T47D (cell line): ENCODE measurements around the gene SLC8A1.

Experiments used
- DNase-seq, 2 experiments: peaks; one replicate each; pipeline versions ENCODE4 v3.0.0 to v3.0.0-alpha.2; 2011 to 2012; ENCODE audit warnings: low read depth in 1 of 2, low spot score in 1 of 2
- JUND ChIP-seq: IDR thresholded peaks from 2 replicates; pipeline ENCODE4 v1.6.1; 2012; ENCODE audit warnings: low read depth
- in situ Hi-C: cut with HindIII; loops from 2 replicates; pipeline ENCODE4 v1.10.0; 2016; ENCODE audit warnings: low sequenced_read_pairs, low pct_unique_long_range_greater_than_20kb

SLC8A1 gene

GRCh38 chr2:40123326-40123725 is 328.6 kb downstream of the SLC8A1 start:
- DNase-seq: no peak
- in situ Hi-C loops: no loop called here
- TF ChIP-seq JUND: no peak

DNA sequence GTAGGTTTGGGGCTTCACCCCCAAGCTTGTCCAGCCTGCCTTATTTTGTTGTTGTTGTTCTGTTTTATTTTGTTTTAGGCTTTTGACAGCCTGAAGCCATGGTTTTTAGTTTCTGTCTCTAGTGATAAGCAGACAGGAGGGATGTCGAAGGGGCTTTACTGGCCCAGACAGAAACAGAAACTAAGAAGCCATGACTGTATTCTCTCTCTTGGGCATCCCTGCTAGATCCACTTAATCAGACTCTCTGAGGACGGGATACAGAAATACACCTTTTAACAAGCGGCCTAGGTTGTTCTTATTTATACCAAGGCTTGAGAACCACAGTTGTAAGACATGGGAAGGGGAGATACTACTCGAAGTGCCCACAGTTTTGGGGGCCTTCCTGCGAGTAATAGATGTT is 330.9 kb downstream of the SLC8A1 start:
- no peak for TF ChIP-seq JUND
- in situ Hi-C loops: no loop called here
- DNase-seq: no peak

DNA sequence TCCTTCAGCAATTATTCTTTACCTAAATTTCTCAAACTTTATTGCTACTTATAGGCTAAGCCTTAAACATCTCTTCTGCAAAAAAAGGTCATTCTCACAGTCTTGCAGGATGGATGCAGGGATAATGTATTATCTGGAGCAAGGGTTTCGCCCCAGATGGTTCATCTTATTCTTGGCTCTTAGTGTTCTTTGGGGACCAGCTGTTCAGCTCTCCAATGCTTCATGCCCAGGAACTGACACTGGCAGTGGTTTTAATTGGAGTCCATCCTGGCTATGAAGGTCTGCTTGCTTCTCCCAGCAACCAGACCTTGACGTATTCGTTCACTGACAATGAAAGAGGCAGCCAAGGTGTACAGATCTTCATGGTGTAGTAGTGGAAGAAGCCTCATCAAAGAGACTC is 331.9 kb downstream of the SLC8A1 start:
- no peak for DNase-seq
- in situ Hi-C loops: no loop called here
- TF ChIP-seq JUND: no peak

GRCh38 chr2:40118622-40119021 is 333.3 kb downstream of the SLC8A1 start:
- in situ Hi-C loops: no loop called here
- no peak for TF ChIP-seq JUND

GRCh38 chr2:40115894-40116293 is 336.0 kb downstream of the SLC8A1 start:
- no peak for TF ChIP-seq JUND
- in situ Hi-C loops: no loop called here
- DNase-seq: no peak

More at GRCh38 chr2:40118622-40119021, 333.3 kb downstream of the SLC8A1 start:
- no peak for DNase-seq

DNA sequence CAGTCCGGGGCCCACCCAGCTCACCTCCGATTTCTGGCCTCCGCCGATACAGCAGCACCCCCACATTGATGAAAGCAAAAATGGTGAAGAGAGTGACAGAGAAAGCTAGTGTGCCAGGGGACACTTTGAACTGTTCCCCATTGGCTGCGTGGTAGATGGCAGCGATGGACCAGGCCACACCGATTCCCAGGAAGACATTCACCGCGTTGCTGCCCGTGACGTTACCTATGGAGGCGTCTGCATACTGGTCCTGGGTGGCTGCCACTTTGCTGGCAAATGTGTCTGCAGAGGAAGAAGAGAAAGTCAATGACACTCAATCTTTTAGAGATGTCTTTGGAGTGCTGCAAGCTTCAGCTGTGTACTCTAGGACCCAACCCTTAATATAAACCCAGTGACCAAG is 336.5 kb downstream of the SLC8A1 start:
- in situ Hi-C loops: no loop called here
- no peak for TF ChIP-seq JUND
- no peak for DNase-seq

DNA sequence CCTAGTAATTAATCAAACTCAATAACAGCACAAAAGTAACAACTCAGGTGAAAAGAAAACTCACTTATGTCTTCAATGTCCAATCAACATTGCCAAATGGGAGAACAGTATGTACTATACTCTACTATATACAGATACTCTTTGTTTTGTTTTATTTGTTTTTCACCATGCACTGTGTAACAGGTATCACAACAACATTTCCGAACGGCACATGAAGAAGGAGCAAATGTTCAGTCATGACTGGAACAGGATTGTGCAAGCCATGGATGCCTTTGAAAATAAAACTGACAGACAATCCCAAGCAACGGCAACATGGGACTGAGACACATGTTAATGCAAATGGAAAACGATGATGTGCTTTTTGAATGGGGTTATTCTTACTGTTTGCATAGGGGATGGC is 337.9 kb downstream of the SLC8A1 start:
- TF ChIP-seq JUND: no peak
- in situ Hi-C loops: no loop called here
- no peak for DNase-seq

GRCh38 chr2:40113272-40113968 is 338.5 kb downstream of the SLC8A1 start:
- TF ChIP-seq JUND: no peak
- in situ Hi-C loops: no loop called here
- no peak for DNase-seq

DNA sequence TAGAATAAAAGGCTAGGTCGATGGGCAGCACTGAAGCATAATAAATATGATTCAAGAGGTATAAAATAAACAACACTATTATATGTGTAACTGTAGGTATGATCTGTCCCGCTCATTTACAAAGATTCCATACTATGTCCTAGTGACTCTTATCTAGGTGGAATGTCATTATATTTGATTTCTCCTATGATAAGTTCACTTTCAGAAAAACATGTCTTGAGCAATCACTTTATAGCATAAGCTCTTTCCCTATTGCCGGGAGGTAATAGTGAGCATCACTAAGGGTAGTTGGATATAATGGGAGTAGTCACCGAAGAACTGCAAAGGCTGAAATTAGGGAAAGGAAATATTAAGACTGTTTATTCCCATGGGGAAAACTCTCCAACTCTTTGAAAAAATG is 342.5 kb downstream of the SLC8A1 start:
- no peak for TF ChIP-seq JUND
- in situ Hi-C loops: no loop called here
- DNase-seq: no peak

- TF ChIP-seq JUND: no peak
- DNase-seq: no peak
- in situ Hi-C loops: no loop called here
Observed at GRCh38 chr2:40108851-40109250, 343.0 kb downstream of the SLC8A1 start.

GRCh38 chr2:40106061-40106460 is 345.8 kb downstream of the SLC8A1 start:
- DNase-seq: no peak
- in situ Hi-C loops: no loop called here
- no peak for TF ChIP-seq JUND

DNA sequence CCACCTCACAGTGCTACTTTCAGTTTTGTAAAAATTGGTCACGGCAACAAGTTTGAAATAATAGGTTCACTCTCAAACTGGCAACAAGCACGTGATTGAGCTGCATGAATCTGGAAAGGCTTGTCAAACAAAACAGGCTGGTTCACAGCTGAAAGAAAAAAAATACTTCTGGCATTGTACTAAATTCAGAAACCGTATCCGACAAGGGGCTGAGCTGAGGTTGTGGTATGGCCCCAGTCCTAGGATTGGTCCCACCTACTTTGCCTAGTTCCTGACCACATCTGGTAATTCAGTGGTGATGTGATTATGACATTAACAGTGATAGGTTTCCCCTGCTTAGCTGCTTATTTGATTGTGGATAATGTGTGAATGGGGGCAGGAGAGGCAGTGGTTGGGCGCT is 346.3 kb downstream of the SLC8A1 start:
- DNase-seq: no peak
- in situ Hi-C loops: no loop called here
- TF ChIP-seq JUND: no peak

DNA sequence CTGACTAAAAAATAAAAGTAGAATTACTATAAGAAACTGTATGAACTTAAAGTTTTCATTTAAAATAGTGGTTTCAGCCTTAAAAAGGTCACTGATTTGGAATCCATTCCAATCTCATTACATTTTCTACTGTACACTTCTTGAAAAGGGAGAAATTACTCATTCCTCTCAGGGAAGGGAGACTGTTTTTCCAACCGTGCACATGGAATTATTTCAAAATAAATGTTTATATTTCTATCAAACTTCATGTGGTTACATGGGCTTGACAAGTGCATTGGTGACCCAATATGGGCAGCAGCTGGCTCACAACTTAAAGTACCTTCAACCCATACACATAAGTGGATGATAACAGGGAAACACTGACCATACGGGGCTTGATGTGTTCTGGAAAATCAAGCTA is 348.3 kb downstream of the SLC8A1 start:
- DNase-seq: no peak
- TF ChIP-seq JUND: no peak
- in situ Hi-C loops: no loop called here

DNA sequence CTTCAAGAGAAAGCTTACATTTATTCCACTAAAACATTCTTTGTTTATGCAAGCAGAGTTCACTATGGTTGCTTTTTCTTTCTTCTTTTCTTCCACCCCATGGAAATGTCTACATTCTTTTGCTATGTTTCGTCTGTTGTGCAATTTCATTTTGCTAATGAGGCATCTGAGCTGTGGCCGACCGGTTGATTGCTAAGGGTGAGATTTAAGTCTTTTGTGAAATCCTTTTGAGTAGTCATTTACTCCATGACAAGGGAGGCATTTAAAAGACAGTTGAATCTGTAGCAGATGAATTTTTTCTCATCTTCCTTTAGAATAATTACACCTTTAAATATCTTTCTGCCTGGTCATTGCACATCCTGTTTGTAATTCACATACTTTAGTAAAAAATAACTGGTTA is 348.7 kb downstream of the SLC8A1 start:
- no peak for TF ChIP-seq JUND
- DNase-seq: no peak
- in situ Hi-C loops: no loop called here
